H9 (cell line): ENCODE results near the gene HES1. TPM values are rescaled to one million over a fixed set of nuclear protein-coding genes. Genes with fewer than 3 reads are reported as not detected.

Experiments used
- DNase-seq: peaks from one replicate; pipeline ENCODE4 v3.0.0-alpha.2; 2017
- H2AFZ ChIP-seq: one replicate; pipeline ENCODE4 v1.6.1; 2013; ENCODE audit warnings: mild to moderate bottlenecking, low read length, control low read depth, moderate library complexity
- H2AK5ac ChIP-seq: 2 replicates; pipeline ENCODE4 v1.6.1; 2013; ENCODE audit warnings: low read length, control low read depth, mixed read lengths; ENCODE audit not compliant: insufficient read length
- H2BK120ac ChIP-seq: one replicate; pipeline ENCODE4 v1.6.1; 2013; ENCODE audit warnings: low read depth, mild to moderate bottlenecking, low read length, control low read depth, inconsistent platforms; ENCODE audit not compliant: poor library complexity, severe bottlenecking
- H2BK12ac ChIP-seq: 2 replicates; pipeline ENCODE4 v1.6.1; 2013; ENCODE audit warnings: low read length, control low read depth, mixed read lengths, low read depth; ENCODE audit not compliant: insufficient read length
- H2BK15ac ChIP-seq: 2 replicates; pipeline ENCODE4 v1.6.1; 2013; ENCODE audit warnings: low read depth, low read length, control low read depth
- H2BK20ac ChIP-seq: one replicate; pipeline ENCODE4 v1.6.1; 2013; ENCODE audit warnings: low read depth, mild to moderate bottlenecking, low read length, control low read depth, inconsistent platforms; ENCODE audit not compliant: poor library complexity, severe bottlenecking
- H2BK5ac ChIP-seq: 2 replicates; pipeline ENCODE4 v1.6.1; 2013; ENCODE audit warnings: low read length, control low read depth, mixed read lengths; ENCODE audit not compliant: insufficient read length
- H3K14ac ChIP-seq: 2 replicates; pipeline ENCODE4 v1.6.1; 2013; ENCODE audit warnings: low read length, control low read depth; ENCODE audit not compliant: insufficient read depth
- H3K18ac ChIP-seq: 2 replicates; pipeline ENCODE4 v1.6.1; 2013; ENCODE audit warnings: low read depth, mild to moderate bottlenecking, mixed read lengths, low read length, control low read depth; ENCODE audit not compliant: insufficient read length
- H3K23ac ChIP-seq: 2 replicates; pipeline ENCODE4 v1.6.1; 2013; ENCODE audit warnings: low read length, control low read depth, mixed read lengths, low read depth; ENCODE audit not compliant: insufficient read length
- H3K23me2 ChIP-seq: 2 replicates; pipeline ENCODE4 v1.6.1; 2013; ENCODE audit warnings: low read depth, mild to moderate bottlenecking, mixed read lengths, low read length, control low read depth; ENCODE audit not compliant: insufficient read length, poor library complexity, severe bottlenecking
- H3K27ac ChIP-seq: 2 replicates; pipeline ENCODE4 v1.5.1; 2013; ENCODE audit warnings: low read length, control low read depth, mixed read lengths, low read depth; ENCODE audit not compliant: insufficient read length
- H3K27me3 ChIP-seq: 2 replicates; pipeline ENCODE4 v1.6.1; 2013; ENCODE audit warnings: low read length, control low read depth, inconsistent platforms; ENCODE audit not compliant: insufficient read depth
- H3K4ac ChIP-seq: 2 replicates; pipeline ENCODE4 v1.6.1; 2013; ENCODE audit warnings: low read depth, mild to moderate bottlenecking, control low read depth, inconsistent platforms, low read length, moderate library complexity
- H3K4me1 ChIP-seq: 2 replicates; pipeline ENCODE4 v1.6.1; 2013; ENCODE audit warnings: low read length, control low read depth, inconsistent platforms; ENCODE audit not compliant: insufficient read depth
- H3K4me2 ChIP-seq: 2 replicates; pipeline ENCODE4 v1.6.1; 2013; ENCODE audit warnings: low read length, control low read depth, mixed read lengths; ENCODE audit not compliant: insufficient read length, insufficient read depth
- H3K56ac ChIP-seq: 2 replicates; pipeline ENCODE4 v1.6.1; 2013; ENCODE audit warnings: low read depth, mild to moderate bottlenecking, mixed read lengths, low read length, control low read depth; ENCODE audit not compliant: insufficient read length
- H3K79me1 ChIP-seq: 2 replicates; pipeline ENCODE4 v1.6.1; 2013; ENCODE audit warnings: low read depth, mild to moderate bottlenecking, moderate library complexity, low read length, control low read depth, inconsistent platforms; ENCODE audit not compliant: insufficient read depth, poor library complexity, severe bottlenecking
- H3K79me2 ChIP-seq: 2 replicates; pipeline ENCODE4 v1.6.1; 2013; ENCODE audit warnings: low read length, control low read depth, inconsistent platforms; ENCODE audit not compliant: insufficient read depth
- H3K9ac ChIP-seq: 2 replicates; pipeline ENCODE4 v1.6.1; 2013; ENCODE audit warnings: low read length, control low read depth, mixed read lengths; ENCODE audit not compliant: insufficient read length; ENCODE audit errors: extremely low read depth
- H3K9me3 ChIP-seq: one replicate; pipeline ENCODE4 v1.6.1; 2013; ENCODE audit warnings: low read depth, low read length, inconsistent platforms; ENCODE audit not compliant: control insufficient read depth
- H3T11ph ChIP-seq: one replicate; pipeline ENCODE4 v1.6.1; 2013; ENCODE audit warnings: mild to moderate bottlenecking, low read length, control low read depth, inconsistent platforms
- H4K20me1 ChIP-seq: one replicate; pipeline ENCODE4 v1.6.1; 2013; ENCODE audit not compliant: control insufficient read depth, insufficient read length, insufficient read depth
- H4K5ac ChIP-seq: 2 replicates; pipeline ENCODE4 v1.6.1; 2013; ENCODE audit warnings: low read depth, mild to moderate bottlenecking, mixed read lengths, low read length, control low read depth; ENCODE audit not compliant: insufficient read length
- H4K8ac ChIP-seq: replicated peaks from 2 replicates; pipeline ENCODE4 v1.6.1; 2013; ENCODE audit warnings: low read length, control low read depth, mixed read lengths, low read depth; ENCODE audit not compliant: insufficient read length
- H4K91ac ChIP-seq: 2 replicates; pipeline ENCODE4 v1.6.1; 2013; ENCODE audit warnings: low read depth, mild to moderate bottlenecking, moderate library complexity, mixed read lengths, low read length, control low read depth; ENCODE audit not compliant: insufficient read length
- H3K27ac Mint-ChIP-seq, 3 experiments: 2 replicates in 2 of 3; 3 replicates in 1 of 3; pipeline ENCODE4 v1.8.0; 2020 to 2021; ENCODE audit warnings: mixed read lengths in 3 of 3, mild to moderate bottlenecking in 1 of 3, moderate library complexity in 1 of 3
- H3K27me3 Mint-ChIP-seq: 2 replicates; pipeline ENCODE4 v1.8.0; 2021; ENCODE audit warnings: low read depth, mild to moderate bottlenecking, moderate library complexity, mixed read lengths
- H3K36me3 Mint-ChIP-seq, 3 experiments: 2 replicates in 2 of 3; 3 replicates in 1 of 3; pipeline ENCODE4 v1.8.0; 2020 to 2021; ENCODE audit warnings: low read depth in 3 of 3, mixed read lengths in 3 of 3; ENCODE audit not compliant: insufficient read depth in 1 of 3
- H3K4me1 Mint-ChIP-seq, 2 experiments: 2 replicates each; pipeline ENCODE4 v1.8.0; 2020; ENCODE audit warnings: mixed read lengths in 2 of 2
- H3K4me3 Mint-ChIP-seq, 2 experiments: 2 replicates in 1 of 2; 3 replicates in 1 of 2; pipeline ENCODE4 v1.8.0; 2020 to 2021; ENCODE audit warnings: mild to moderate bottlenecking in 2 of 2, mixed read lengths in 2 of 2, moderate library complexity in 1 of 2
- H3K9me3 Mint-ChIP-seq, 2 experiments: 2 replicates in 1 of 2; 3 replicates in 1 of 2; pipeline ENCODE4 v1.8.0; 2020; ENCODE audit warnings: mild to moderate bottlenecking in 2 of 2, mixed read lengths in 2 of 2, moderate library complexity in 1 of 2
- CTCF ChIP-seq: fragments of 200-600 bp; sonication (generic); conservative IDR thresholded peaks from 3 replicates; pipeline ENCODE4 v1.8.0; 2021; ENCODE audit warnings: antibody characterized with exemption, mild to moderate bottlenecking
- WGBS: extraction: QIAGEN DNeasy Blood & Tissue Kit; methylation state at CpG from one replicate; pipeline ENCODE4 v1.1.7; 2013; ENCODE audit warnings: missing lambda C conversion rate, low lambda C conversion rate, mixed read lengths; ENCODE audit not compliant: insufficient read length; ENCODE audit errors: extremely low coverage; 5-methylcytosine and 5-hydroxymethylcytosine counted together
- total RNA-seq: library from RNA; stranded (reverse); gene quantifications from 2 replicates; pipeline ENCODE4 v1.2.1, GENCODE V29; 2021

HES1 gene
- total RNA-seq, 1 experiment from 2014 or later: 23.2 TPM

GRCh38 chr3:194095902-194096301 is 40.0 kb upstream of the HES1 start:
- Histone ChIP-seq H3K79me1 (no peaks in the 10 kb centered on the region), H2BK15ac (no peak overlapping the region), H4K91ac (no peak overlapping the region), H4K20me1 (no peaks in the 10 kb centered on the region), H2BK12ac (no peak overlapping the region), H3K18ac (no peak overlapping the region), H4K5ac (no peak overlapping the region), H3K79me2 (no peaks in the 10 kb centered on the region), H3K4ac (no peak overlapping the region), H3K23ac (no peak overlapping the region), H2AFZ (no peak overlapping the region), H4K8ac (no peak overlapping the region), H2BK20ac (no peak overlapping the region), H3K9me3 (no peaks in the 10 kb centered on the region), H3T11ph (no peak overlapping the region), H3K27me3 (no peaks in the 10 kb centered on the region), H3K9ac (no peak overlapping the region), H2AK5ac (no peak overlapping the region), H3K23me2 (no peaks in the 10 kb centered on the region), H2BK120ac (no peak overlapping the region), H3K27ac (no peak overlapping the region), H3K56ac (no peak overlapping the region), H3K14ac (no peak overlapping the region), H3K4me1 (no peaks in the 10 kb centered on the region), H3K4me2 (no peak overlapping the region), H2BK5ac (no peak overlapping the region)
- H3K4me1 Mint-ChIP-seq: peaks cover 18 to 22% of the 10 kb centered on the region in 2 experiments
- TF ChIP-seq CTCF: no peak
- no peak overlapping the region for H3K4me3 Mint-ChIP-seq
- no peaks in the 10 kb centered on the region for H3K9me3 Mint-ChIP-seq
- no peak overlapping the region for H3K27ac Mint-ChIP-seq
- H3K27me3 Mint-ChIP-seq: peaks cover 32% of the 10 kb centered on the region
- WGBS: no CpG with 5 or more reads among the region's 10 CpGs
- H3K36me3 Mint-ChIP-seq: no peaks in the 10 kb centered on the region
- DNase-seq: no peak
